HFF-Myc (cell line): ENCODE data around the gene GPR18.
"Not testable (repeated sequence)": the region's sequence is repeated elsewhere in the genome, so short reads cannot be mapped to it uniquely, and the experiment has no call there.

Experiments
- DNase-seq: peaks from one replicate; pipeline ENCODE4 v3.0.0-alpha.2; 2011; ENCODE audit warnings: low read depth; ENCODE audit errors: extremely low read depth
- H3K4me3 ChIP-seq: replicated peaks from 2 replicates; pipeline ENCODE4 v1.5.1; 2011; ENCODE audit warnings: low read depth, mild to moderate bottlenecking, control low read depth, low read length
- TF ChIP-seq, protein P1 (sequence below): IDR thresholded peaks from 2 replicates; pipeline ENCODE4 v1.5.1; 2012; ENCODE audit warnings: mild to moderate bottlenecking, low read depth, low read length, control low read depth; ENCODE audit errors: missing control alignments

The GPR18 gene

DNA sequence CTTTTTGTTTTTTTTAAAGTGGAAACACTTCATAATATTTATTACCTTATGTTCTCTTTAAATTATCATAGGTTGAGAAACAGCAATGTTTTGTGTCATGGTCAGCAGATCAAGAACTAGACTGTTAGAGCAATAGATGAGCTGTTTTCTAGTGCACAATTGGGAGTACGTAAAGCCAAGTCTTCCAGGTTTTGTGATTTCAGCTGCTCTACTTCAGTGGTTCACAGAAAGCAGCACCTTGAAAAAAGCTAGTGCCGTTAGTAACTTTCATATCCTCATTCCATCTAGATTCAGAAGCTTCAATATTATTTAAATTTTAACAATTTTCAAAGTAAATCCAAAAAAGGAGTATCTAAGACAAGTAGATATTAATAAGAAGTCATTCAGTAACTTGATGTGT is 1.9 kb downstream of the GPR18 start:
- TF ChIP-seq, protein P1, sequence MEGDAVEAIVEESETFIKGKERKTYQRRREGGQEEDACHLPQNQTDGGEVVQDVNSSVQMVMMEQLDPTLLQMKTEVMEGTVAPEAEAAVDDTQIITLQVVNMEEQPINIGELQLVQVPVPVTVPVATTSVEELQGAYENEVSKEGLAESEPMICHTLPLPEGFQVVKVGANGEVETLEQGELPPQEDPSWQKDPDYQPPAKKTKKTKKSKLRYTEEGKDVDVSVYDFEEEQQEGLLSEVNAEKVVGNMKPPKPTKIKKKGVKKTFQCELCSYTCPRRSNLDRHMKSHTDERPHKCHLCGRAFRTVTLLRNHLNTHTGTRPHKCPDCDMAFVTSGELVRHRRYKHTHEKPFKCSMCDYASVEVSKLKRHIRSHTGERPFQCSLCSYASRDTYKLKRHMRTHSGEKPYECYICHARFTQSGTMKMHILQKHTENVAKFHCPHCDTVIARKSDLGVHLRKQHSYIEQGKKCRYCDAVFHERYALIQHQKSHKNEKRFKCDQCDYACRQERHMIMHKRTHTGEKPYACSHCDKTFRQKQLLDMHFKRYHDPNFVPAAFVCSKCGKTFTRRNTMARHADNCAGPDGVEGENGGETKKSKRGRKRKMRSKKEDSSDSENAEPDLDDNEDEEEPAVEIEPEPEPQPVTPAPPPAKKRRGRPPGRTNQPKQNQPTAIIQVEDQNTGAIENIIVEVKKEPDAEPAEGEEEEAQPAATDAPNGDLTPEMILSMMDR: no peak
- no peak overlapping the region for H3K4me3 ChIP-seq
- DNase-seq: no peak

DNA sequence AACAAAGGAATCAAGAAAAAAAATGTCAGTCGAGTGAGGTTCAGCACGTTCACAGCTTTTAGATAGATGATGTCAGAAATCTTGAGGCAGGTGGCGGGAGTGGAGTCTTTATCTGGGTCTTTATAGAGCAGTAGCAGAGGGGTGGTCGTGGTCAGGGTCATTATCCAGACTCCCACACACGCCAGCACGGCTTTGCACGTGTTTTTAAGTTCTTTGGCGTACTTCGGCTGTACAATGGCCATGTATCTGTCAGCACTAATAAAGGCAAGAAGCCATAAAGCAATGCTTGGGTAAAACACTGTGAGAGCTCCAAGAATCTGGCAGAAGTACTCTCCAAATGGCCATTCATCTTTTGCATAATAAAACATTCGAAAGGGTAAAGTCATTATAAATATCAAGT is 2.9 kb downstream of the GPR18 start:
- no peak overlapping the region for H3K4me3 ChIP-seq
- DNase-seq: no peak
- TF ChIP-seq, protein P1: no peak

DNA sequence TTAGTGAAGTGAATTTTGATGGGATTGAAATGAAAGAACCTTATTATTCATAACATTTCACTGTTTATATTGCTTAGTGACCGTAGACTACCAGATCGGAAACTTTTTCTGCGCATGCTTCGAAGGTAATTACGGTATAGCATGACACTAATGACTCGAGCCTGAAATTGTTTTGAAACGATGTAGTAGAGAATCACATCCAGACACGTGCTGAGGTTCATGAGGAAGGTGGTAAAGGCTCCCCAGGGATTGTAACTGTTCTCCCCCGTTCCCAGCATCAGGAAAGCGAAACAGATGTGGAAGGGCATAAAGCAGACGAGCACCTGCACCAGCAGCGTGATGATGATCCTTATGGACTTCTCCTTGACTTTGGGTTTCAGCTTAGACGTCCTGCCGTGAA is 3.3 kb downstream of the GPR18 start:
- H3K4me3 ChIP-seq: no peak overlapping the region
- no peak for DNase-seq
- TF ChIP-seq, protein P1: no peak

DNA sequence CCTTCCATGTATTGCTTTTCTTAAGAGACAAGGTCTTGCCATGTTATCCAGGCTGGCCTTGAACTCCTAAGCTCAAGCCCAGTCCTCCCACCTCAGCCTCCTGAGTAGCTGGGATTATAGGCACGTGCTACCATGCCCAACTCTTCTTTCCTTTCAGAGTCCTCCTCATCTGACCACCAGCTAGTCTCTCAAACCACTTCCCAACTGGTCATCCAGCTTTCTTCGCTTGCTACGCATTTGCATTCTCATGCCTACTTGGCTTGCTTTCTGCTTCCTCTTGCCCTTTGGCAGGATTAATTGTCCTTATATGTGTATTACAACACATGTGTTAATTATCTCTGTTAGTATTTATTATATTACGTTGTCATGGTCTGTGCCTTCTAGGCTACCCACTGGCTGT is 6.3 kb downstream of the GPR18 start:
- H3K4me3 ChIP-seq: no peak overlapping the region
- TF ChIP-seq, protein P1: no peak
- no peak for DNase-seq

DNA sequence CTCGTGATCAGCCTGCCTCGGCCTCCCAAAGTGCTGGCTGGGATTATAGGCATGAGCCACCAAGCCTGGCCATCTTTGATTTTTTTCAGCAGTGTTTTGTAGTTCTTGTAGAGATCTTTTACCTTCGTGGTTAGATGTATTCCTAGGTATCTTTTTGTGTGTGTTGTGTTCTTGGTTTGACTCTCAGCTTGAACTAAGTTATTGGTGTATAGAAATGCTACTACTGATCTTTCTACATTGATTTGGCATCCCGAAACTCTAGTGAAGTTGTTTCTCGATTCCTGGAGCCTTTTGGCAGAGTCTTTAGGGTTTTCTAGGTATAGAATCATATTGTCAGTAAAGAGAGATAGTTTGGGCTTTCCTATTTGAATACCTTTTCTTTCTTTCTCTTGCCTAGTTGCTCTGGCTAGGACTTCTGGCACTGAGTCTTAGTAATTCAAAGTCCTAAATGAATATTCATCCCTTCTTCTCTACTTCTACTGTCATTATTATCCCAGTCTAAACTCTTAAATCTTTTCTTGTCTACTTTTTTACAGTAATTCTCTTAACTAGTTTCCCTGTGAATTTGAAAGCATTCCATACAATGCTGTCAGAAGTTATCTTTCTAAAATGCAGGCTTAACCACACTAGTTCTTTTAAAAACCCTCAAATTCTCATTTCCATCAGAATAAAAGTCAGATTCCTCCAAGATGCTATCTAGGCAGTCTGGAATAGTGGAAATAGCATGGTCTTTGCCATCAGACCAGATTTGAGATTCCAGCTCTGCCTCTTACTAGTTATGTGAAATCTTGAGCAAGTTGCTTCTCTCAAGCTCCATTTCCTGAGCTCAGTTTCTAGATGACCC is 7.0 kb downstream of the GPR18 start:
- TF ChIP-seq, protein P1: no peak
- DNase-seq: no peak
- no peak overlapping the region for H3K4me3 ChIP-seq

DNA sequence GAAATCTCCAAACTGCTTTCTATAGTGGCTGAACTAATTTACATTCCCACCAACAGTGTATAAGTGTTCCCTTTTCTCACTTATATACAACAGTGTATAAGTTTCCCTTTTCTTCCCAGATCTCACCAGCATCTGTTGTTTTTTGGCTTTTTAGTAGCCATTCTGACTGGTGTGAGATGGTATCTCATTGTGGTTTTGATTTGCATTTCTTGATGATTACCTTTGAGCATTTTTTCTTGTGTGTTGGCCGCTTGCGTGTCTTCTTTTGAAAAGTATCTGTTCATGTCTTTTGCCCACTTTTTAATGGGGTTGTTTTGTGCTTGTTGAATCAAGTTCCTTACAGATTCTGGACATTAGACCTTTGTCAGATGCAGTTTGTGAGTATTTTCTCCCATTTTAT is 8.6 kb downstream of the GPR18 start:
- not testable (repeated sequence) for H3K4me3 ChIP-seq, DNase-seq

DNA sequence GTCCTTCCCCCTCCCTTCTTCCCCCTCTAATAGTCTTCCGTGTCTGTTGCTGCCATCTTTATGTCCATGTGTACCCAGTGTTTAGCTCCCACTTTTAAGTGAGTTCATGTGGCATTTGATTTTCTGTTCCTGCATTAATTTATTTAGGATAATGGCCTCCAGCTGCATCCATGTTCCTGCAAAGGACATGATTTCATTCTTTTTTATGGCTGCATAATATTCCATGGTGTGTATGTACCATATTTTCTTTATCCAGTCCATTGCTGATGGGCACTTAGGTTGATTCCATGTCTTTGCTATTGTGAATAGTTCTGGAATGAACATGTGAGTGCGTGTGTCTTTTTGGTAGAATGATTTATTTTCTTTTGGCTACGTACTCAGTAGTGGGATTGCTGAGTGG is 9.0 kb downstream of the GPR18 start:
- not testable (repeated sequence) for DNase-seq, H3K4me3 ChIP-seq

DNA sequence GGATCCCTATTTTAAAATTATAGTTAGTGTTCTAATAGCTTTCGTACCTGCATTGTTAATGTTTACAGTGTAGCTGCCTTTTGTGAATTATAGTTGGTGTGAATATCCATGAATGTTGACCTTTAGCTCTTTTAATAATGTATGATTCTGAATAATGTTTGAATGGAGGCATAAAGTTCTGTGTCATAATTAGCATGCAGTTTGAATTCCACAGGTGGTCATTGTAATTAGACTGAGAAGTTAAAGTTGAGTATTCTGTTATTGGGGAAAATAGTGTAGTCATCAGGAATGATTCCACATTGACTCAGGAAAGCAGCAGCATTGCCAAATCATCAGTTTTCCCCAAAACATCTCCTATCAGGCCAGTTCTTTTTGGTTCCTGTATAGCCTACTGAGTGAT is 12.1 kb downstream of the GPR18 start:
- TF ChIP-seq, protein P1: no peak
- no peak for DNase-seq

More for the DNA sequence above, 12.1 kb downstream of the GPR18 start:
- H3K4me3 ChIP-seq: no peak overlapping the region
